HepG2 (cell line): ENCODE results near the gene ADORA2B. TPM values are rescaled to one million over a fixed set of nuclear protein-coding genes. Genes with fewer than 3 reads are reported as not detected.

Source experiments
- ATAC-seq: fragments of 200-7000 bp; cut with Tn5 transposase; 3 replicates; pipeline ENCODE4 v1.9.1; 2020; ENCODE audit warnings: mild to moderate bottlenecking, moderate library complexity
- BruUV-seq: library from RNA; stranded (reverse); fragments of 400-500 nt; replicated peaks from 2 replicates; lab custom pipeline; 2021; lab: Mats Ljungman, UMichigan
- CTCF ChIA-PET: fragments of 300-600 bp; formaldehyde crosslinking; extraction: SDS; loops from one replicate; lab custom pipeline; 2021; ENCODE audit warnings: low total read pairs, inconsistent platforms, low intra/inter-chr PET ratio; lab: Yijun Ruan, JAX
- POLR2A ChIA-PET: fragments of 350-600 bp; sonication (Branson Sonifier 250); formaldehyde crosslinking; loops from one replicate; lab custom pipeline; 2020; ENCODE audit warnings: antibody characterized with exemption, inconsistent platforms; lab: Yijun Ruan, JAX
- DNase-seq: peaks from one replicate; pipeline ENCODE4 v3.0.0-alpha.2; 2015; ENCODE audit warnings: low spot score
- FAIRE-seq: peaks from 3 replicates; lab custom pipeline; 2011; peaks lifted over from hg19 to GRCh38; lab: Jason Lieb, UNC
- H2AFZ ChIP-seq: one replicate; pipeline ENCODE4 v1.6.1; 2011; ENCODE audit warnings: low read length, inconsistent platforms
- H3K27ac ChIP-seq: fragments of 300-600 bp; 3 replicates; pipeline ENCODE4 v1.8.0; 2011; ENCODE audit warnings: mixed run types, mild to moderate bottlenecking, mixed read lengths, low read length, inconsistent platforms; ENCODE audit not compliant: insufficient read depth; ENCODE audit errors: extremely low read length
- H3K27me3 ChIP-seq, 2 experiments: fragments of 200-600 bp in 1 of 2; 2 replicates in 1 of 2; 3 replicates in 1 of 2; pipeline versions ENCODE4 v1.6.0 to v1.8.0; 2011; ENCODE audit warnings: low read length in 2 of 2, mild to moderate bottlenecking in 2 of 2, moderate library complexity in 2 of 2, inconsistent platforms in 1 of 2; ENCODE audit not compliant: insufficient read depth in 2 of 2, control insufficient read depth in 1 of 2
- H3K36me3 ChIP-seq, 2 experiments: fragments of 200-600 bp in 1 of 2; replicated peaks in 1 of 2; 2 replicates in 1 of 2; 3 replicates in 1 of 2; pipeline versions ENCODE4 v1.5.1 to v1.8.0; 2011; ENCODE audit warnings: low read length in 2 of 2, inconsistent platforms in 1 of 2; ENCODE audit not compliant: insufficient read depth in 2 of 2, control insufficient read depth in 1 of 2
- H3K4me1 ChIP-seq: 2 replicates; pipeline ENCODE4 v1.5.1; 2012; ENCODE audit warnings: low read length, inconsistent platforms; ENCODE audit not compliant: insufficient read depth
- H3K4me2 ChIP-seq: 2 replicates; pipeline ENCODE4 v1.6.0; 2011; ENCODE audit warnings: low read depth, low read length, inconsistent platforms
- H3K4me3 ChIP-seq, 3 experiments: fragments of 200-600 bp in 1 of 3; sonication (generic), shearing (Covaris generic) in 1 of 3; replicated peaks in 1 of 3; 2 replicates each; pipeline ENCODE4 v1.5.1; 2011 to 2016; ENCODE audit warnings: low read length in 3 of 3, inconsistent platforms in 2 of 3, low read depth in 2 of 3, mild to moderate bottlenecking in 2 of 3, control low read depth in 1 of 3, mixed read lengths in 1 of 3; ENCODE audit not compliant: insufficient read depth in 1 of 3
- H3K79me2 ChIP-seq: one replicate; pipeline ENCODE4 v1.6.1; 2011; ENCODE audit warnings: low read length, inconsistent platforms; ENCODE audit not compliant: insufficient read depth
- H3K9ac ChIP-seq: 2 replicates; pipeline ENCODE4 v1.6.0; 2011; ENCODE audit warnings: mild to moderate bottlenecking, low read depth, low read length, inconsistent platforms; ENCODE audit not compliant: insufficient read depth
- H3K9me3 ChIP-seq: 2 replicates; pipeline ENCODE4 v1.5.1; 2012; ENCODE audit warnings: mild to moderate bottlenecking, low read length
- H4K20me1 ChIP-seq: 2 replicates; pipeline ENCODE4 v1.6.0; 2011; ENCODE audit warnings: inconsistent platforms, mild to moderate bottlenecking, low read length, moderate library complexity; ENCODE audit not compliant: insufficient read depth
- CEBPB ChIP-seq: IDR thresholded peaks from 2 replicates; pipeline ENCODE4 v1.6.1; 2011; ENCODE audit warnings: low read depth, low read length, improper control_type of control experiment, borderline replicate concordance
- CEBPG ChIP-seq: IDR thresholded peaks from 2 replicates; pipeline ENCODE4 v1.6.1; 2016
- WIZ ChIP-seq: sonication (generic); formaldehyde crosslinking; IDR thresholded peaks from 2 replicates; pipeline ENCODE4 v1.5.1; 2020; ENCODE audit warnings: mild to moderate bottlenecking, missing genetic modification reagents
- WGBS: methylation state at CpG from one replicate; pipeline ENCODE4 v1.1.6; 2017; ENCODE audit warnings: low lambda C conversion rate; 5-methylcytosine and 5-hydroxymethylcytosine counted together
- in situ Hi-C: cut with HindIII; loops from 2 replicates; pipeline ENCODE4 v1.10.0; 2017; ENCODE audit warnings: low pct_unique_long_range_greater_than_20kb; ENCODE audit not compliant: extremely low pct_ligation_motif_present
- intact Hi-C: fragments of 100-400 bp; cut with micrococcal nuclease; formaldehyde crosslinking; loops from one replicate; pipeline ENCODE4 v1.10.0; 2022; ENCODE audit not compliant: unreplicated experiment
- polyA plus RNA-seq, 8 experiments: library from polyadenylated mRNA; depleted of rRNA in 3 of 8; stranded (reverse) in 7 of 8; unstranded in 1 of 8; fragments of >200 nt; fragmentation: Illumina TruSeq in 4 of 8; extraction: Trizol in 4 of 8; gene quantifications; 2 replicates each; pipeline versions ENCODE4 v1.2.1 to v1.2.3, GENCODE V29; 2011 to 2016; ENCODE audit warnings: low read depth in 4 of 8, missing spikeins in 1 of 8, mixed read lengths in 1 of 8; ENCODE audit not compliant: insufficient read depth in 1 of 8
- total RNA-seq, 5 experiments: library from RNA; depleted of rRNA; stranded (reverse); fragments of >200 nt; fragmentation: Illumina TruSeq; extraction: Trizol; gene quantifications; 2 replicates each; pipeline ENCODE4 v1.2.3, GENCODE V29; 2016; ENCODE audit warnings: low read depth in 1 of 5
- TF ChIP-seq, protein P1 (sequence below): sonication (generic); formaldehyde crosslinking; IDR thresholded peaks from one replicate; pipeline ENCODE4 v1.5.1; 2020; ENCODE audit warnings: mild to moderate bottlenecking, missing genetic modification reagents; ENCODE audit errors: not compliant biosample characterization

Gene ADORA2B
- total and polyA plus RNA-seq, 2 of the 13 experiments (the other 11 are each of a cell fraction or from before 2014, with no cell fraction given), result 10.4 to 20.0 TPM

DNA sequence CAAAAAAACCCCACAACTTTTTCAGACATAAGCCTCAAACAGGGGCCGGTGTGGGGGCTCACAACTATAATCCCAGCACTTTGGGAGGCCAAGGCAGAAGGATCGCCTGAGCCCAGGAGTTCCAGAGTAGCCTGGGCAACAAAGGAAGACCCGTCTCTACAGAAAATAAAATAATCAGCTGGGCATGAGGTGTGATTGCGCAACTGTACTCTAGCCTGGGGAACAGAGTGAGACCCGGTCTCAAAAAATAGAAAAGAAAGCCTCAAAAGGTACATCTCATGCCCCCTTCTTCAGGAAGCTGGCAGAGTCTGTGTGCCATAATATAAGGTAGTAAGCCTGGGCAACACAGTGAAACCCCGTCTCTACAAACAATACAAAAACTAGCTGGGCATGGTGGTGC, 51.4 kb downstream of the ADORA2B start:
- no TSS peak for BruUV-seq
- CTCF ChIA-PET, result no interaction called here

More for the DNA sequence above, 51.4 kb downstream of the ADORA2B start:
- Histone ChIP-seq H3K4me1 (peaks cover 15% of the 10 kb centered on the region), H3K27ac (no peak overlapping the region), H3K36me3 (peaks cover 0 to 2% of the 10 kb centered on the region in 2 experiments; a peak in 3 of 5 replicates), H3K9me3 (no peaks in the 10 kb centered on the region), H3K9ac (no peak overlapping the region), H3K79me2 (peaks cover 15% of the 10 kb centered on the region), H3K27me3 (no peaks in the 10 kb centered on the region; a peak in 1 of 5 replicates), H3K4me3 (no peak overlapping the region), H2AFZ (no peak overlapping the region), H3K4me2 (no peak overlapping the region), H4K20me1 (no peaks in the 10 kb centered on the region)
- intact Hi-C loops (loop anchor here (5.0 kb wide), 2 partner anchors 401 to 734 kb away; no protein-coding TSS in a partner anchor), in situ Hi-C loops (loop anchor here (5.0 kb wide), 2 partner anchors 49 to 169 kb away; partner anchors contain the start of gene ADORA2B)
- no peak for DNase-seq
- no peak for ATAC-seq
- 83% methylated on average over 6 of the region's 6 CpGs for WGBS
- TF ChIP-seq CEBPG (CRISPR knock-in tag) (peak; percentile 75), CEBPB (peak; percentile 84), WIZ (CRISPR knock-in tag) (no peak)
- TF ChIP-seq, protein P1, sequence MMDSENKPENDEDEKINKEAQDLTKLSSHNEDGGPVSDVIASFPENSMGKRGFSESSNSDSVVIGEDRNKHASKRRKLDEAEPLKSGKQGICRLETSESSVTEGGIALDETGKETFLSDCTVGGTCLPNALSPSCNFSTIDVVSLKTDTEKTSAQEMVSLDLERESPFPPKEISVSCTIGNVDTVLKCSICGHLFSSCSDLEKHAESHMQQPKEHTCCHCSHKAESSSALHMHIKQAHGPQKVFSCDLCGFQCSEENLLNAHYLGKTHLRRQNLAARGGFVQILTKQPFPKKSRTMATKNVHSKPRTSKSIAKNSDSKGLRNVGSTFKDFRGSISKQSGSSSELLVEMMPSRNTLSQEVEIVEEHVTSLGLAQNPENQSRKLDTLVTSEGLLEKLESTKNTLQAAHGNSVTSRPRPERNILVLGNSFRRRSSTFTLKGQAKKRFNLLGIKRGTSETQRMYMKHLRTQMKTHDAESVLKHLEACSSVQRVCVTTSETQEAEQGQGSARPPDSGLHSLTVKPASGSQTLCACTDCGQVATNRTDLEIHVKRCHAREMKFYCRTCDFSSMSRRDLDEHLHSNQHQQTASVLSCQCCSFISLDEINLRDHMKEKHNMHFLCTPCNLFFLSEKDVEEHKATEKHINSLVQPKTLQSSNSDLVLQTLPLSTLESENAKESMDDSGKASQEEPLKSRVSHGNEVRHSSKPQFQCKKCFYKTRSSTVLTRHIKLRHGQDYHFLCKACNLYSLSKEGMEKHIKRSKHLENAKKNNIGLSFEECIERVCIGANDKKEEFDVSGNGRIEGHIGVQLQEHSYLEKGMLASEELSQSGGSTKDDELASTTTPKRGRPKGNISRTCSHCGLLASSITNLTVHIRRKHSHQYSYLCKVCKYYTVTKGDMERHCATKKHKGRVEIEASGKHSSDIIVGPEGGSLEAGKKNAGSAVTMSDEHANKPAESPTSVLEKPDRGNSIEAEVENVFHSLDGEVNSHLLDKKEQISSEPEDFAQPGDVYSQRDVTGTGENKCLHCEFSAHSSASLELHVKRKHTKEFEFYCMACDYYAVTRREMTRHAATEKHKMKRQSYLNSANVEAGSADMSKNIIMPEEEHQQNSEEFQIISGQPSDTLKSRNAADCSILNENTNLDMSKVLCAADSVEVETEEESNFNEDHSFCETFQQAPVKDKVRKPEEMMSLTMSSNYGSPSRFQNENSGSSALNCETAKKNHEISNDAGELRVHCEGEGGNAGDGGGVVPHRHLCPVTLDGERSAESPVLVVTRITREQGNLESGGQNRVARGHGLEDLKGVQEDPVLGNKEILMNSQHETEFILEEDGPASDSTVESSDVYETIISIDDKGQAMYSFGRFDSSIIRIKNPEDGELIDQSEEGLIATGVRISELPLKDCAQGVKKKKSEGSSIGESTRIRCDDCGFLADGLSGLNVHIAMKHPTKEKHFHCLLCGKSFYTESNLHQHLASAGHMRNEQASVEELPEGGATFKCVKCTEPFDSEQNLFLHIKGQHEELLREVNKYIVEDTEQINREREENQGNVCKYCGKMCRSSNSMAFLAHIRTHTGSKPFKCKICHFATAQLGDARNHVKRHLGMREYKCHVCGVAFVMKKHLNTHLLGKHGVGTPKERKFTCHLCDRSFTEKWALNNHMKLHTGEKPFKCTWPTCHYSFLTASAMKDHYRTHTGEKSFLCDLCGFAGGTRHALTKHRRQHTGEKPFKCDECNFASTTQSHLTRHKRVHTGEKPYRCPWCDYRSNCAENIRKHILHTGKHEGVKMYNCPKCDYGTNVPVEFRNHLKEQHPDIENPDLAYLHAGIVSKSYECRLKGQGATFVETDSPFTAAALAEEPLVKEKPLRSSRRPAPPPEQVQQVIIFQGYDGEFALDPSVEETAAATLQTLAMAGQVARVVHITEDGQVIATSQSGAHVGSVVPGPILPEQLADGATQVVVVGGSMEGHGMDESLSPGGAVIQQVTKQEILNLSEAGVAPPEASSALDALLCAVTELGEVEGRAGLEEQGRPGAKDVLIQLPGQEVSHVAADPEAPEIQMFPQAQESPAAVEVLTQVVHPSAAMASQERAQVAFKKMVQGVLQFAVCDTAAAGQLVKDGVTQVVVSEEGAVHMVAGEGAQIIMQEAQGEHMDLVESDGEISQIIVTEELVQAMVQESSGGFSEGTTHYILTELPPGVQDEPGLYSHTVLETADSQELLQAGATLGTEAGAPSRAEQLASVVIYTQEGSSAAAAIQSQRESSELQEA, result no peak
- no peak for FAIRE-seq
- POLR2A ChIA-PET, result no interaction called here
